Measurements from ENCODE around the gene GPR132.

- TF ChIP-seq POLR2A (IDR thresholded peaks at IDR 0.05): no peak
- TF ChIP-seq CTCF (IDR thresholded peaks at IDR 0.05): no peak
Measured at GRCh38 chr14:105056303-105056831, 8.9 kb downstream of the GPR132 start.
